KOPT-K1 (cell line): ENCODE data around the gene RBPJ.
"Not testable (repeated sequence)": the region's sequence is repeated elsewhere in the genome, so short reads cannot be mapped to it uniquely, and the experiment has no call there.

Experiments
- H3K27ac ChIP-seq: fragments of 200-600 bp; sonication (generic); 2 replicates; pipeline ENCODE4 v1.5.1; 2016; ENCODE audit warnings: antibody characterized with exemption, mild to moderate bottlenecking, low read depth, low read length; ENCODE audit not compliant: poor library complexity, severe bottlenecking
- H3K36me3 ChIP-seq: fragments of 200-600 bp; sonication (generic); 2 replicates; pipeline ENCODE4 v1.5.1; 2017; ENCODE audit warnings: antibody characterized with exemption, mild to moderate bottlenecking, low read length, moderate library complexity; ENCODE audit not compliant: insufficient read depth
- H3K9me3 ChIP-seq: fragments of 200-600 bp; sonication (generic); 2 replicates; pipeline ENCODE4 v1.5.1; 2017; ENCODE audit warnings: antibody characterized with exemption, low read length, mild to moderate bottlenecking; ENCODE audit not compliant: insufficient read depth, poor library complexity, severe bottlenecking

RBPJ gene

GRCh38 chr4:26344901-26345564 lies 24.2 kb downstream of the RBPJ start:
- Histone ChIP-seq H3K36me3 (no peaks in the 10 kb centered on the region), H3K27ac (no peak overlapping the region), H3K9me3 (no peaks in the 10 kb centered on the region)

DNA sequence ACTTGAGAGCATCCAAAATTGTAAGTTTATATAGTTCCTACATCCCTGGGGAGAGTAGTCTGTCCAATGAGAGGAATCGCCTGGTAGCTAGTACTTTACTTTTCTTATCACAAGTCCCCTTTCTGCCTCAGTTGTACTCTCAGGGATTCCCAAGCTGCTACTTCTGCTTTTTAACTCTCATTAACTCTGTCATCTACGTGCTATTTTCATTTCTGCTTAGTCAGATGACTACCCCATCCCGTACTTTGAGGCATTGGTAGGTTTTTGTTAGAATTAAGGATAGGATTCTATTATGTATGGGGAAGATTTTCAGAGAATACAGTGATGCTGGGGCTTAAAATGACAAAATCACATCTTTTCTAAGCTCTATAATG lies 24.7 kb downstream of the RBPJ start:
- Histone ChIP-seq H3K36me3 (no peaks in the 10 kb centered on the region), H3K9me3 (no peaks in the 10 kb centered on the region), H3K27ac (no peak overlapping the region)

DNA sequence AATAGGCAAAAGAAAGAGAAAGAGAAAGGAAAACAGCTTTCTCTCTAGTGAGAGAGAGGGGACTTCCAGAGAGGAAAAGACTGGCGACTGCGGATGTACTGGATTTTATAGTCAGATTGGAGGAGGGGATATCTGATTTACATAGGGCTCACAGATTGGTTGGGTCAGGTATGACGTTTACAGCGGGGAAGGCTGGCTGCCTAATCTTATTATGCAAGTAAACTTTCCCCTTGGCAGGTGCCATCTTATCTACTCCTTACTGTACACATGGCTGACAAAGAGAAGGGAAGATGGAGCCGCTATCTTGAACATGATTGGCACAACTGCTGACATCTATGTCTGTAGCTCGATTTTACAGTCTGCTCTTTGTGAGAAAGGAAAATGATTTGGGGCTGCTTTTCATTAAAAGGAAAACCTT lies 25.4 kb downstream of the RBPJ start:
- H3K27ac ChIP-seq = no peak overlapping the region
- H3K36me3 ChIP-seq = no peaks in the 10 kb centered on the region
- H3K9me3 ChIP-seq = no peaks in the 10 kb centered on the region

DNA sequence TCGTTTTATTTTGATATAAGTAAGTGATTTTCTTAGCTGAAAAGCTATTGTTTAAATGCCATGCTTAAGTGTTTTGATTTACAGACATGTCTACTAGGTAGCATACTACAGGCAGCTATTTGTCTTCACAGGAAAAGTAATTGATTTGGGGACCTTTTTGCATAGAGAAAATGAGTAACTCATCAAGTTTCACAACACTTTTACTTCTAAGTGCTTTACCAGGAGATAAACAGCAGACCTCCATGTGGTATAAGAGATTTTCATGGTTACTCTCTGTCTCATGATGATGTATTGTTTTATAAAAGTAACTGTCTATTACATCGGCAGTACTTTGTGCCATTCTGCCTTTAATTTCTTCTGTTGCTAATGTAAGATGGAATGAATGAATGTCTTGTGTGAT lies 28.7 kb downstream of the RBPJ start:
- H3K36me3 ChIP-seq = no peaks in the 10 kb centered on the region
- no peaks in the 10 kb centered on the region for H3K9me3 ChIP-seq
- H3K27ac ChIP-seq = no peak overlapping the region

DNA sequence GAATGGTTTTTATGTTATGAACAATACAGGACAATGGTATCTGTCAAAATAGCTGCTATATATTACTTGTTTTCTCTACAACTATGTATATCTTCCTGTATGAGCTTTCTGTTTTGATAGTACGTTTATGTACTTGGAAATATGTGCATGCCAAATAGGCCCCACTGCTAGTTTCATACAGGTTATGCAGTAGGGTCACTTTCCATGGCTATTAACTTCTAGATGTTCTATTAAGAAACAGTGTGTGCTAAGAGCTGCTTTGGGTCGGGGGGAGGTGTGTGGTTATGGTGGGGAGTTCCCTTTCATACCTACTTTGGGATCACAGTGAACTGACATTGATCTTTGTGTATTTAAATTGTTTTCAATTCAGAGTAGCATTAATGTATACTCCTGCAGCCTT lies 30.9 kb downstream of the RBPJ start:
- H3K9me3 ChIP-seq = no peaks in the 10 kb centered on the region
- no peak overlapping the region for H3K27ac ChIP-seq
- no peaks in the 10 kb centered on the region for H3K36me3 ChIP-seq

- no peaks in the 10 kb centered on the region for H3K9me3 ChIP-seq
- no peaks in the 10 kb centered on the region for H3K36me3 ChIP-seq
- no peak overlapping the region for H3K27ac ChIP-seq
These were observed 33.7 kb downstream of the RBPJ start for GRCh38 chr4:26354491-26354890.

DNA sequence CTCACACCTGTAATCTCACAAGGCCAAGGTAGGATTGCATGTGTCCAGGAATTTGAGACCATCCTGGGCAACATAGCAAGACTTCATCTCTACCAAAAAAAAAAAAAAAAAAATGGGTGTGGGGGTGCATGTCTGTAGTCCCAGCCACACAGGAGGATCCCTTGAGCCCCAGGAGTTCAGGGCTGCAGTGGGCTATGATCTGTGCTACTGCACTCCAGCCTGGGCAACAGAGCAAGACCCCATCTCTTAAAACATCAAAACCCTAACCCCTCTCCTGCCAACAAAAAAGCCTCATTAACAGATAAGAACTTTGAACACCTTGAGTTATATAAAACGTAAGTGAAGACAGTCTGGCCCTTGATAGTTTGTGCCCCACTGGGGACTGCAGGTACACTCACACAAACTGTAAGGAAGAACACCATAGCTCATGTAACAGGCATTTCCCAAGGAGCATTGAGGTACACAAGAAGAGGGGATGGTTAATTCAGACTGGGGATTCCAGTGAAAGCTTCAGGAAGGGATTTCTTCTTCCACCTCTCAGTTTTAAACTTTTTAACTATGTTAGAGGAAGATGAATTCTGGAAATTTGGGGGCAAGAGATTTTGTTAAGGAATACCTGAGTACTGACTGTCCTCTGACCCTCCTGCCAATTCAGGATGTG lies 34.7 kb downstream of the RBPJ start:
- no peaks in the 10 kb centered on the region for H3K9me3 ChIP-seq
- no peaks in the 10 kb centered on the region for H3K36me3 ChIP-seq
- H3K27ac ChIP-seq = peak overlapping the region; percentile 25

DNA sequence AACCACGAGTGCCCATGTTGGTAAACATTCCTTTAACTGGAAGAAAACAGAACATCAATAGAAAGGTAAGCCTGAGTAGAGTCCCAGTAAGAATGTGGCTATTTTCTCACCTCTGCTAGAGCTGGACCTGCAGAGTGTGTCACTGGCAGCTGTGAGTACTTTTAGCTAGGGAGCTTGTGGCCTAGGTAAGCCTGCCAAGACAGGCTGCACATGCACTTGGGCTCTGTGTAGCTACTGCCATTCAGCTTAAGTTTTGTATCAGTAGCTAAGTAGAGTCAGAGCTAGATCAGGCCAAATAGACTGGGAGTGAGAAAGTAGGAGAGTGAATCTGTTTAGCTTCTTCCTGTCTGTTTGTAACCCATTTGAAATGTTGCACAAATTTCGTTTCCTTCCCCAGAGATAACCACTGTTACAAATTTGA lies 35.3 kb downstream of the RBPJ start:
- Histone ChIP-seq H3K36me3 (no peaks in the 10 kb centered on the region), H3K27ac (peak overlapping the region; percentile 25), H3K9me3 (no peaks in the 10 kb centered on the region)

DNA sequence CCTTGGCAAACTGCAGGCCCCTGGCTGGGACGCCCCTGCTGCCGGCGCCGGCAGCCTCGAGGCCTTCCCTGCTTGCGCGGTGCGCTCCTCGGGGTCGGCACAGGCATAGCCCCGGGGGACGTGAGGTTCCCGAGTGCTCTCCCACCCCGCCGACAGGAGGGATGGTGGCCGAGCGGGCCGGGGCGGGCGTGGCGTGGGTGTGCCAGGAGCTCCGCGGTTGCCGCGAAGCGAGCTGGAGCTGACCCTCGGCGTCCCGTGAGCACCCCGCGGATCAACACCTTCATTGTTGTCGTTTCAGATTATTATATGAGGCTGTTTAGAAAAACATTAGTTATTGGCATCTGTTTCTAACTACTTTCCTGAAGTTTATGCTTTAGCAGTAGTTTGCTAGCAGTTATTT lies 38.7 kb downstream of the RBPJ start:
- not testable (repeated sequence) for H3K36me3 ChIP-seq, H3K9me3 ChIP-seq, H3K27ac ChIP-seq

DNA sequence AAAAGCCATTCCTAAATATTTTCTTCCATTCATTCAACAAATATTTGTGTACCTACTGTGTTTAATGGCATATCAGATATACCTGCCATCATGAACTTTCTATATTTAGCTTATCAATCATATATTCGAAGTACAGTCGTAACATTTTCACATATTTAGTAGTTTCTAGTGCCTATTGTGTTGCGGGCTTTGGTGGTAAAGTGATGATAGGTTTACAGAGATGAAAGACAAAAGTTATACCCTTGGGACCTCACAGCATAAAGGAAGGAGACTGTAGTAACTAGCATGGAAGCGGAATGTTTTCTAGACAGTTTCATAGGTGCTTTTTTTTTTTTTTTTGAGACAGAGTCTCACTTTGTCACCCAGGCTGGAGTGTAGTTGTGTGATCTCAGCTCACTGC lies 39.5 kb downstream of the RBPJ start:
- Histone ChIP-seq H3K9me3 (no peaks in the 10 kb centered on the region), H3K27ac (no peak overlapping the region), H3K36me3 (no peaks in the 10 kb centered on the region)

- Histone ChIP-seq H3K9me3 (no peaks in the 10 kb centered on the region), H3K36me3 (no peaks in the 10 kb centered on the region), H3K27ac (peak overlapping the region; percentile 8)
These were observed 40.0 kb downstream of the RBPJ start for GRCh38 chr4:26360864-26361263.

- no peaks in the 10 kb centered on the region for H3K9me3 ChIP-seq
- peak overlapping the region; percentile 8 for H3K27ac ChIP-seq
- no peaks in the 10 kb centered on the region for H3K36me3 ChIP-seq
These were observed 40.5 kb downstream of the RBPJ start for GRCh38 chr4:26361297-26361696.

- H3K36me3 ChIP-seq = 0 out of 2 replicates have a peak, but pooled peaks cover 5% of the 10 kb centered on the region
- no peak overlapping the region for H3K27ac ChIP-seq
- H3K9me3 ChIP-seq = no peaks in the 10 kb centered on the region
These were observed 42.1 kb downstream of the RBPJ start for GRCh38 chr4:26362745-26363439.

DNA sequence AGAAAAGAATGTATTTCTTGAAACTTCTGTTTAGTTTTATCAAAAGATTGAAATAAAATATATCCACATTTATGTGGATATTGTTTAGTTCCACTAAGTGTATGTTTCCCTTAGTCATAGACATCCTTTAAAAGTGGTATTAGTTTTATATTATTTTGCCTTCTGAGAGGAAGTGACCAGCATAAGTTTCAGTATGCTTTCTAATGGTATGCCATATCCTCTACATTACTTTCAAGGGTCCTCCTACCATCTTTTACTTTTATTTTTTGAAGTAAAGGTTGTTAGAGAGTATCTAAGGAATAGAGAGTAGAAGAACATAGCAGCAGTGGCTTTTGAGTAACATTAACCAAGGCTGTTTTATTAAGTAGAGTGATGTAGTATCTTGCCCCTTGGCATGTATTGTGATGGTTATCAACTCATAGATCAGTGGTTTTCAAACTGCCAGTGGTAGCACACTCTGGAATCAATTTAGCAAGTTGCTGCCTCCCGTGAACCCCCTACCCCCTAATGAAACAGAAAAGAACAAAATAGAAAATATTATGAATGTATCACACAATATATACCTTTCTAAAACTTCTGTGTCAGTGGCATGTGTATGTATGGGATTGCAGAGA lies 44.8 kb downstream of the RBPJ start:
- Histone ChIP-seq H3K36me3 (0 out of 2 replicates have a peak, but pooled peaks cover 5% of the 10 kb centered on the region), H3K9me3 (no peaks in the 10 kb centered on the region), H3K27ac (no peak overlapping the region)

GRCh38 chr4:26367811-26368210 lies 47.0 kb downstream of the RBPJ start:
- H3K27ac ChIP-seq = no peak overlapping the region
- H3K9me3 ChIP-seq = no peaks in the 10 kb centered on the region
- H3K36me3 ChIP-seq = 0 out of 2 replicates have a peak, but pooled peaks cover 5% of the 10 kb centered on the region
